ENCODE data around the gene SIN3A. TPM values are rescaled to one million over a fixed set of nuclear protein-coding genes. Genes with fewer than 3 reads are reported as not detected.

The SIN3A gene
- total and polyA plus RNA-seq, 9 of the 15 experiments (the other 6 are each of a cell fraction or from before 2014, with no cell fraction given) = 11.1 to 70.3 (median 25.3) TPM

DNA sequence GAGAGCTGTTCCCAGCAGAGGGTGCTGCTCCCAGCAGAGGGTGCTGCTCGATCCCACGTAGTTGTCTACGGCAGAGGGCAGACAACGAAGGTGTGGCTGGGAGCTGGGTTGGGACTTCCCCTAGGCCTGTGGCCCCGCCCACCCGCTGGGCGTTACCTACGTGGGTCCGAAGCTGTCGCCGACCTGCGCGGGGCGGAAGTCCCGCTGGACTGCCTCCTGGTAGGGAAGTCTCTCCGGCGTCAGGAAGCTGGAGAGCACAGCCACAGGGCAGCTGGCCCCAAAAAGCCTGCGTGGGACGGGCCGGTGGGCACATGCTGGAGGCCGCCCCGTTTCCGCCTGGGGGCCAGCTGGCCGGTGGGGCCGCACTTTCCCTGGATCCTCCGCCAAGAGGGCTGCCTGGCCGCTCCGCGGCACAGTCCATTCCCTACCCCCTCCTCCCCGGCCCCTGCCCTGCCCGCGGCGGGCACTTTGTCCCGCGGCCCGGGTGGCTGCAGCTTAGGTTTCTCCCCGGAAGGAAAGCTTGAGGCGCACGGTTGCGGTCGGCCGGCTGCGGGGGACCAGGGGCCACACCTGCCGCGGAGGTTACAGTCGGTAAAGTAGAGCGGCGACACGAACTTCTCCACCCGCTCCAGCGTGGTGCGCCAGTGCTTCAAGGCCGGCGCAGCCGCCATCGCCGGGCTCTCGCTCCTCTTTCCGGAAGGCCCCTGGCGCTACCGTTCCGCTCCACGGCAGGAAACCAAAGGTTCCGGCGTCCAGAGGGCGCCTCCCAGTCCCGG, 83.4 kb downstream of the SIN3A start, which contains the start of gene MAN2C1 (continued):
- TF ChIP-seq SREBF1 (IDR thresholded peaks at IDR 0.05; ENCODE audit: borderline replicate concordance, low read depth, low read length) = no peak
- TF ChIP-seq PURB (CRISPR knock-in tag; IDR thresholded peaks at IDR 0.05; ENCODE audit: low read depth) = no peak
- TF ChIP-seq TAF9B (IDR thresholded peaks at IDR 0.05; ENCODE audit: partially characterized antibody) = peak; percentile 97
- TF ChIP-seq DDX20 (tag; IDR thresholded peaks at IDR 0.05; ENCODE audit: low read depth) = no peak
- TF ChIP-seq, protein P1, sequence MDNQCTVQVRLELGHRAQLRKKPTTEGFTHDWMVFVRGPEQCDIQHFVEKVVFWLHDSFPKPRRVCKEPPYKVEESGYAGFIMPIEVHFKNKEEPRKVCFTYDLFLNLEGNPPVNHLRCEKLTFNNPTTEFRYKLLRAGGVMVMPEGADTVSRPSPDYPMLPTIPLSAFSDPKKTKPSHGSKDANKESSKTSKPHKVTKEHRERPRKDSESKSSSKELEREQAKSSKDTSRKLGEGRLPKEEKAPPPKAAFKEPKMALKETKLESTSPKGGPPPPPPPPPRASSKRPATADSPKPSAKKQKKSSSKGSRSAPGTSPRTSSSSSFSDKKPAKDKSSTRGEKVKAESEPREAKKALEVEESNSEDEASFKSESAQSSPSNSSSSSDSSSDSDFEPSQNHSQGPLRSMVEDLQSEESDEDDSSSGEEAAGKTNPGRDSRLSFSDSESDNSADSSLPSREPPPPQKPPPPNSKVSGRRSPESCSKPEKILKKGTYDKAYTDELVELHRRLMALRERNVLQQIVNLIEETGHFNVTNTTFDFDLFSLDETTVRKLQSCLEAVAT (IDR thresholded peaks at IDR 0.05) = peak in 1 of 2 experiments; percentile 62; a peak in 1 of 4 replicates
- peak; percentile 99 for TF ChIP-seq GABPB1 (CRISPR knock-in tag; IDR thresholded peaks at IDR 0.05)
- no peak for TF ChIP-seq NFIX (CRISPR knock-in tag; IDR thresholded peaks at IDR 0.05; ENCODE audit: low read depth)
- TF ChIP-seq SOX6 (IDR thresholded peaks at IDR 0.05) = peak; percentile 47; the same call in 1 of the 2 replicates
- TF ChIP-seq, protein P2, sequence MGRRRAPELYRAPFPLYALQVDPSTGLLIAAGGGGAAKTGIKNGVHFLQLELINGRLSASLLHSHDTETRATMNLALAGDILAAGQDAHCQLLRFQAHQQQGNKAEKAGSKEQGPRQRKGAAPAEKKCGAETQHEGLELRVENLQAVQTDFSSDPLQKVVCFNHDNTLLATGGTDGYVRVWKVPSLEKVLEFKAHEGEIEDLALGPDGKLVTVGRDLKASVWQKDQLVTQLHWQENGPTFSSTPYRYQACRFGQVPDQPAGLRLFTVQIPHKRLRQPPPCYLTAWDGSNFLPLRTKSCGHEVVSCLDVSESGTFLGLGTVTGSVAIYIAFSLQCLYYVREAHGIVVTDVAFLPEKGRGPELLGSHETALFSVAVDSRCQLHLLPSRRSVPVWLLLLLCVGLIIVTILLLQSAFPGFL (CRISPR knock-in tag; IDR thresholded peaks at IDR 0.05) = peak; percentile 99
- no peak; the same call in 1 of the 2 replicates for TF ChIP-seq POLR2AphosphoS2 (IDR thresholded peaks at IDR 0.05; ENCODE audit: low read length)
- TF ChIP-seq ZNF431 (CRISPR knock-in tag; IDR thresholded peaks at IDR 0.05) = 0 out of 2 replicates have a peak, but pooled peaks have one; percentile 15
- no peak for TF ChIP-seq ZNF217 (CRISPR knock-in tag; IDR thresholded peaks at IDR 0.05)
- TF ChIP-seq ZFX (CRISPR knock-in tag; IDR thresholded peaks at IDR 0.05) = peak; percentile 96
- TF ChIP-seq LEF1 (IDR thresholded peaks at IDR 0.05) = no peak; the same call in 1 of the 2 replicates
- TF ChIP-seq ZNF764 (CRISPR knock-in tag; IDR thresholded peaks at IDR 0.05; ENCODE audit: low read depth) = peak; percentile 49; the same call in 1 of the 2 replicates
- no peak for TF ChIP-seq SAFB2 (IDR thresholded peaks at IDR 0.05; ENCODE audit: borderline replicate concordance, low read depth, low read length, severe bottlenecking)
- 0 out of 2 replicates have a peak, but pooled peaks have one; percentile 68 for TF ChIP-seq LARP7 (IDR thresholded peaks at IDR 0.05)
- peak; percentile 61; the same call in 1 of the 2 replicates for TF ChIP-seq E2F1 (CRISPR knock-in tag; IDR thresholded peaks at IDR 0.05)
- peak; percentile 17; the same call in 1 of the 2 replicates for TF ChIP-seq CAMTA2 (CRISPR knock-in tag; conservative IDR thresholded peaks at IDR 0.05)
- TF ChIP-seq DLX4 (CRISPR knock-in tag; IDR thresholded peaks at IDR 0.05) = no peak
- 0 out of 2 replicates have a peak, but pooled peaks have one; percentile 30 for TF ChIP-seq ZNF384 (IDR thresholded peaks at IDR 0.05; ENCODE audit: low read depth, low read length)
- TF ChIP-seq FIP1L1 (IDR thresholded peaks at IDR 0.05; ENCODE audit: low read depth, low read length, poor library complexity, severe bottlenecking) = peak; percentile 81

Data from K562 (cell line).